Activated CD4-positive, alpha-beta memory T cell treated with anti-CD3 and anti-CD28 coated beads for 36 hours (primary cell): ENCODE data around the gene HIC1. TPM values are rescaled to one million over a fixed set of nuclear protein-coding genes. Genes with fewer than 3 reads are reported as not detected.

Source experiments
- CTCF ChIA-PET: fragments of 350-600 bp; sonication (Branson Sonifier 250); formaldehyde crosslinking; loops from one replicate; lab custom pipeline; 2021; ENCODE audit warnings: antibody characterized with exemption, inconsistent platforms; lab: Charles Lee
- POLR2A ChIA-PET: fragments of 350-600 bp; sonication (Branson Sonifier 250); formaldehyde crosslinking; loops from one replicate; lab custom pipeline; 2021; ENCODE audit warnings: antibody characterized with exemption; lab: Charles Lee
- DNase-seq: peaks from one replicate; pipeline ENCODE4 v3.0.0-alpha.2; 2020
- H3K27ac Mint-ChIP-seq: one replicate; pipeline ENCODE4 v1.8.0; 2021; ENCODE audit warnings: mixed read lengths
- H3K27me3 Mint-ChIP-seq: one replicate; pipeline ENCODE4 v1.8.0; 2021; ENCODE audit warnings: mixed read lengths
- H3K36me3 Mint-ChIP-seq: one replicate; pipeline ENCODE4 v1.8.0; 2021; ENCODE audit warnings: mixed read lengths
- H3K4me1 Mint-ChIP-seq: one replicate; pipeline ENCODE4 v1.8.0; 2021; ENCODE audit warnings: low read depth, mixed read lengths
- H3K4me3 Mint-ChIP-seq: one replicate; pipeline ENCODE4 v1.8.0; 2021; ENCODE audit warnings: mild to moderate bottlenecking, mixed read lengths
- H3K9me3 Mint-ChIP-seq: one replicate; pipeline ENCODE4 v1.8.0; 2021; ENCODE audit warnings: mixed read lengths
- intact Hi-C: fragments of 100-400 bp; cut with micrococcal nuclease; formaldehyde crosslinking; loops from one replicate; pipeline ENCODE4 v1.15.1; 2023
- total RNA-seq, 2 experiments: library from RNA; stranded (reverse); gene quantifications; one replicate each; pipeline ENCODE4 v1.2.3, GENCODE V29; 2021

The HIC1 gene
- total RNA-seq, 2 experiments from 2014 or later, result 13.1 to 13.2 TPM

GRCh38 chr17:2057760-2058585, 3.1 kb downstream of the HIC1 start:
- Mint-ChIP-seq H3K9me3 (no peaks in the 10 kb centered on the region), H3K4me3 (peak overlapping the region; percentile 16), H3K4me1 (peaks cover 13% of the 10 kb centered on the region), H3K27ac (no peak overlapping the region), H3K27me3 (peaks cover 5% of the 10 kb centered on the region), H3K36me3 (peaks cover 29% of the 10 kb centered on the region)
- ChIA-PET CTCF (interaction anchor here (0.7 to 8.5 kb wide), 36 partner anchors 10 to 295 kb away, joined by 3 to 288 read pairs (median 4); no protein-coding TSS in a partner anchor), POLR2A (interaction anchor here (0.6 to 5.3 kb wide), 11 partner anchors 11 to 202 kb away, joined by 3 to 41 read pairs (median 3); no protein-coding TSS in a partner anchor)
- peak; percentile 20 for DNase-seq
- intact Hi-C loops, result loop anchor here (5.0 kb wide), 1 partner anchor 294 kb away; no protein-coding TSS in a partner anchor

- peaks cover 37% of the 10 kb centered on the region for H3K36me3 Mint-ChIP-seq
- ChIA-PET CTCF (interaction anchor here (0.6 to 8.5 kb wide), 31 partner anchors 9 to 279 kb away, joined by 3 to 288 read pairs (median 5); no protein-coding TSS in a partner anchor), POLR2A (interaction anchor here (0.6 to 5.3 kb wide), 9 partner anchors 10 to 208 kb away, joined by 3 to 41 read pairs (median 3); no protein-coding TSS in a partner anchor)
- H3K27me3 Mint-ChIP-seq, result peaks cover 5% of the 10 kb centered on the region
- peak; percentile 81 for DNase-seq
- peaks cover 7% of the 10 kb centered on the region for H3K4me1 Mint-ChIP-seq
- intact Hi-C loops, result loop anchor here (5.0 kb wide), 1 partner anchor 293 kb away; no protein-coding TSS in a partner anchor
- no peak overlapping the region for H3K27ac Mint-ChIP-seq
- no peak overlapping the region for H3K4me3 Mint-ChIP-seq
- H3K9me3 Mint-ChIP-seq, result no peaks in the 10 kb centered on the region
Observed at GRCh38 chr17:2058586-2059546, 4.0 kb downstream of the HIC1 start.

- H3K36me3 Mint-ChIP-seq, result peaks cover 44% of the 10 kb centered on the region
- CTCF ChIA-PET, result interaction anchor here (1.2 to 8.5 kb wide), 8 partner anchors 8 to 223 kb away, joined by 3 to 288 read pairs (median 52); no protein-coding TSS in a partner anchor
- H3K27me3 Mint-ChIP-seq, result peaks cover 5% of the 10 kb centered on the region
- peaks cover 8% of the 10 kb centered on the region for H3K4me1 Mint-ChIP-seq
- no peaks in the 10 kb centered on the region for H3K9me3 Mint-ChIP-seq
- H3K4me3 Mint-ChIP-seq, result no peak overlapping the region
- DNase-seq, result no peak
- POLR2A ChIA-PET, result interaction anchor here (0.8 to 2.6 kb wide), 4 partner anchors 9 to 216 kb away, joined by 3 to 9 read pairs (median 4); no protein-coding TSS in a partner anchor
- no peak overlapping the region for H3K27ac Mint-ChIP-seq
- intact Hi-C loops, result loop anchor here (5.0 kb wide), 1 partner anchor 293 kb away; no protein-coding TSS in a partner anchor
Observed at GRCh38 chr17:2059547-2060384, 4.9 kb downstream of the HIC1 start.

GRCh38 chr17:2060385-2060658, 5.4 kb downstream of the HIC1 start:
- POLR2A ChIA-PET, result interaction anchor here (0.8 to 1.0 kb wide), 2 partner anchors 30 to 216 kb away, joined by 3 to 5 read pairs; no protein-coding TSS in a partner anchor
- peaks cover 10% of the 10 kb centered on the region for H3K4me1 Mint-ChIP-seq

GRCh38 chr17:2060681-2061440, 6.0 kb downstream of the HIC1 start:
- POLR2A ChIA-PET, result interaction anchor here (1.0 kb wide), 1 partner anchor 215 kb away, joined by 5 read pairs; no protein-coding TSS in a partner anchor
- peaks cover 12% of the 10 kb centered on the region for H3K4me1 Mint-ChIP-seq
- intact Hi-C loops, result no loop called here
- H3K4me3 Mint-ChIP-seq, result no peak overlapping the region
- H3K27ac Mint-ChIP-seq, result peak overlapping the region; percentile 24
- DNase-seq, result no peak
- H3K9me3 Mint-ChIP-seq, result no peaks in the 10 kb centered on the region
- peaks cover 5% of the 10 kb centered on the region for H3K27me3 Mint-ChIP-seq
- peaks cover 54% of the 10 kb centered on the region for H3K36me3 Mint-ChIP-seq
- CTCF ChIA-PET, result interaction anchor here (1.2 to 8.5 kb wide), 3 partner anchors 23 to 184 kb away, joined by 3 to 288 read pairs (median 90); no protein-coding TSS in a partner anchor

More at GRCh38 chr17:2060385-2060658, 5.4 kb downstream of the HIC1 start:
- H3K9me3 Mint-ChIP-seq, result no peaks in the 10 kb centered on the region
- intact Hi-C loops, result no loop called here
- CTCF ChIA-PET, result interaction anchor here (1.2 to 8.5 kb wide), 6 partner anchors 8 to 222 kb away, joined by 3 to 288 read pairs (median 93); no protein-coding TSS in a partner anchor
- H3K4me3 Mint-ChIP-seq, result no peak overlapping the region
- peaks cover 49% of the 10 kb centered on the region for H3K36me3 Mint-ChIP-seq
- H3K27ac Mint-ChIP-seq, result no peak overlapping the region
- DNase-seq, result no peak
- peaks cover 5% of the 10 kb centered on the region for H3K27me3 Mint-ChIP-seq

GRCh38 chr17:2061441-2061958, 6.6 kb downstream of the HIC1 start:
- CTCF ChIA-PET, result no interaction called here
- Mint-ChIP-seq H3K4me3 (no peak overlapping the region), H3K4me1 (peaks cover 12% of the 10 kb centered on the region), H3K36me3 (peaks cover 58% of the 10 kb centered on the region), H3K27me3 (peaks cover 5% of the 10 kb centered on the region), H3K9me3 (no peaks in the 10 kb centered on the region), H3K27ac (no peak overlapping the region)
- intact Hi-C loops, result no loop called here
- POLR2A ChIA-PET, result no interaction called here
- DNase-seq, result no peak

- H3K9me3 Mint-ChIP-seq, result no peaks in the 10 kb centered on the region
- no peak for DNase-seq
- peaks cover 64% of the 10 kb centered on the region for H3K36me3 Mint-ChIP-seq
- intact Hi-C loops, result no loop called here
- no peak overlapping the region for H3K27ac Mint-ChIP-seq
- no peak overlapping the region for H3K4me3 Mint-ChIP-seq
- CTCF ChIA-PET, result interaction anchor here (0.7 kb wide), 1 partner anchor 674 kb away, joined by 3 read pairs; no protein-coding TSS in a partner anchor
- H3K27me3 Mint-ChIP-seq, result peaks cover 5% of the 10 kb centered on the region
- H3K4me1 Mint-ChIP-seq, result peaks cover 12% of the 10 kb centered on the region
- POLR2A ChIA-PET, result no interaction called here
Observed at GRCh38 chr17:2062571-2063183, 7.8 kb downstream of the HIC1 start.

- peaks cover 16% of the 10 kb centered on the region for H3K4me1 Mint-ChIP-seq
- peaks cover 68% of the 10 kb centered on the region for H3K36me3 Mint-ChIP-seq
- no peak overlapping the region for H3K27ac Mint-ChIP-seq
- intact Hi-C loops, result no loop called here
- no peak overlapping the region for H3K4me3 Mint-ChIP-seq
- peaks cover 3% of the 10 kb centered on the region for H3K27me3 Mint-ChIP-seq
- H3K9me3 Mint-ChIP-seq, result no peaks in the 10 kb centered on the region
- no peak for DNase-seq
- POLR2A ChIA-PET, result interaction anchor here (2.0 kb wide), 1 partner anchor 8 kb away, joined by 12 read pairs; the partner anchor contains the start of gene HIC1
- CTCF ChIA-PET, result interaction anchor here (0.7 to 8.3 kb wide), 5 partner anchors 7 to 674 kb away, joined by 3 to 122 read pairs (median 5); partner anchors contain the start of gene HIC1
Observed at GRCh38 chr17:2063261-2064146, 8.6 kb downstream of the HIC1 start.

- Mint-ChIP-seq H3K9me3 (no peaks in the 10 kb centered on the region), H3K4me3 (no peak overlapping the region), H3K36me3 (peaks cover 74% of the 10 kb centered on the region), H3K27me3 (peaks cover 5% of the 10 kb centered on the region), H3K4me1 (peaks cover 22% of the 10 kb centered on the region), H3K27ac (no peak overlapping the region)
- POLR2A ChIA-PET, result interaction anchor here (2.0 kb wide), 1 partner anchor 8 kb away, joined by 12 read pairs; the partner anchor contains the start of gene HIC1
- intact Hi-C loops, result no loop called here
- DNase-seq, result no peak
- CTCF ChIA-PET, result interaction anchor here (1.1 to 8.3 kb wide), 5 partner anchors 8 to 181 kb away, joined by 3 to 122 read pairs (median 5); partner anchors contain the start of gene HIC1
Observed at GRCh38 chr17:2064147-2064489, 9.2 kb downstream of the HIC1 start.
